WTC11 (cell line): ENCODE results near the gene DMBX1. TPM values are rescaled to one million over a fixed set of nuclear protein-coding genes. Genes with fewer than 3 reads are reported as not detected.

Experiments used
- ATAC-seq: fragments of 200-7000 bp; cut with Tn5 transposase; 2 replicates; pipeline ENCODE4 v1.10.0; 2021; ENCODE audit warnings: mild to moderate bottlenecking, moderate library complexity
- CTCF ChIA-PET: fragments of 300-600 bp; sonication (Branson Sonifier 250); formaldehyde crosslinking; loops from one replicate; lab custom pipeline; 2021; ENCODE audit warnings: antibody characterized with exemption; lab: Charles Lee
- POLR2A ChIA-PET: fragments of 350-600 bp; sonication (Branson Sonifier 250); formaldehyde crosslinking; loops from one replicate; lab custom pipeline; 2021; ENCODE audit warnings: antibody characterized with exemption; lab: Charles Lee
- DNase-seq: peaks from one replicate; pipeline ENCODE4 v3.0.0; 2021; ENCODE audit warnings: low spot score
- H3K27ac Mint-ChIP-seq: 2 replicates; pipeline ENCODE4 v1.8.0; 2021; ENCODE audit warnings: mixed read lengths
- H3K27me3 Mint-ChIP-seq: 2 replicates; pipeline ENCODE4 v1.8.0; 2021; ENCODE audit warnings: low read depth, mild to moderate bottlenecking, moderate library complexity, mixed read lengths
- H3K36me3 Mint-ChIP-seq: 2 replicates; pipeline ENCODE4 v1.8.0; 2021; ENCODE audit warnings: mixed read lengths
- H3K4me1 Mint-ChIP-seq: 2 replicates; pipeline ENCODE4 v1.8.0; 2022; ENCODE audit warnings: mixed read lengths
- H3K4me3 Mint-ChIP-seq: 2 replicates; pipeline ENCODE4 v1.8.0; 2021; ENCODE audit warnings: mild to moderate bottlenecking, moderate library complexity, mixed read lengths
- H3K9me3 Mint-ChIP-seq: 2 replicates; pipeline ENCODE4 v1.8.0; 2021; ENCODE audit warnings: mixed read lengths
- ATF1 ChIP-seq: sonication (generic); formaldehyde crosslinking; IDR thresholded peaks from 2 replicates; pipeline ENCODE4 v1.8.1; 2023; ENCODE audit warnings: mild to moderate bottlenecking, moderate library complexity, missing genetic modification reagents
- ATF3 ChIP-seq: sonication (generic); formaldehyde crosslinking; conservative IDR thresholded peaks from 2 replicates; pipeline ENCODE4 v1.8.1; 2022; ENCODE audit warnings: mild to moderate bottlenecking, missing genetic modification reagents
- CTCF ChIP-seq: fragments of 200-600 bp; IDR thresholded peaks from 2 replicates; pipeline ENCODE4 v1.8.0; 2022; ENCODE audit warnings: antibody characterized with exemption
- ELF4 ChIP-seq: sonication (generic); formaldehyde crosslinking; IDR thresholded peaks from 2 replicates; pipeline ENCODE4 v1.8.1; 2022; ENCODE audit warnings: low read depth, mild to moderate bottlenecking, moderate library complexity, missing genetic modification reagents
- EMX1 ChIP-seq: fragments of 250-450 bp; sonication (Bioruptor Pico); IDR thresholded peaks from 2 replicates; pipeline ENCODE4 v1.8.0; 2021; ENCODE audit warnings: mild to moderate bottlenecking
- FOXP4 ChIP-seq: sonication (generic); formaldehyde crosslinking; IDR thresholded peaks from 2 replicates; pipeline ENCODE4 v1.8.0; 2022; ENCODE audit warnings: mild to moderate bottlenecking, missing genetic modification reagents
- GABPB1 ChIP-seq: sonication (generic); formaldehyde crosslinking; IDR thresholded peaks from 2 replicates; pipeline ENCODE4 v1.8.1; 2023; ENCODE audit warnings: mild to moderate bottlenecking, missing genetic modification reagents
- GTF2I ChIP-seq: fragments of 250-450 bp; sonication (Bioruptor Pico); conservative IDR thresholded peaks from 2 replicates; pipeline ENCODE4 v1.4.0; 2021; ENCODE audit warnings: mild to moderate bottlenecking
- HMGXB4 ChIP-seq: sonication (generic); formaldehyde crosslinking; IDR thresholded peaks from 2 replicates; pipeline ENCODE4 v1.8.1; 2023; ENCODE audit warnings: mild to moderate bottlenecking, moderate library complexity, missing genetic modification reagents
- KAT7 ChIP-seq: sonication (generic); formaldehyde crosslinking; IDR thresholded peaks from 2 replicates; pipeline ENCODE4 v1.8.1; 2023; ENCODE audit warnings: missing genetic modification reagents, mild to moderate bottlenecking, borderline replicate concordance
- MAX ChIP-seq: sonication (generic); formaldehyde crosslinking; IDR thresholded peaks from 2 replicates; pipeline ENCODE4 v1.8.0; 2022; ENCODE audit warnings: mild to moderate bottlenecking, missing genetic modification reagents
- NFE2L1 ChIP-seq: sonication (generic); formaldehyde crosslinking; IDR thresholded peaks from 2 replicates; pipeline ENCODE4 v1.8.1; 2023; ENCODE audit warnings: missing genetic modification reagents
- NR2C2 ChIP-seq: sonication (generic); formaldehyde crosslinking; IDR thresholded peaks from 2 replicates; pipeline ENCODE4 v1.8.0; 2022; ENCODE audit warnings: mild to moderate bottlenecking, missing genetic modification reagents
- PRDM15 ChIP-seq: sonication (generic); formaldehyde crosslinking; IDR thresholded peaks from 2 replicates; pipeline ENCODE4 v1.8.0; 2022; ENCODE audit warnings: missing genetic modification reagents
- PRRX2 ChIP-seq: fragments of 250-450 bp; sonication (Bioruptor Pico); IDR thresholded peaks from 2 replicates; pipeline ENCODE4 v1.8.0; 2021; ENCODE audit warnings: mild to moderate bottlenecking
- RELA ChIP-seq: sonication (generic); formaldehyde crosslinking; IDR thresholded peaks from 2 replicates; pipeline ENCODE4 v1.8.1; 2022; ENCODE audit warnings: missing genetic modification reagents, mild to moderate bottlenecking, borderline replicate concordance
- SMAD3 ChIP-seq: sonication (generic); formaldehyde crosslinking; IDR thresholded peaks from 2 replicates; pipeline ENCODE4 v1.8.0; 2022; ENCODE audit warnings: missing genetic modification reagents, mild to moderate bottlenecking, borderline replicate concordance
- ZBTB21 ChIP-seq: sonication (generic); formaldehyde crosslinking; IDR thresholded peaks from 2 replicates; pipeline ENCODE4 v1.8.1; 2023; ENCODE audit warnings: mild to moderate bottlenecking, missing genetic modification reagents, borderline replicate concordance
- ZBTB43 ChIP-seq: sonication (generic); formaldehyde crosslinking; IDR thresholded peaks from 2 replicates; pipeline ENCODE4 v1.8.1; 2023; ENCODE audit warnings: mild to moderate bottlenecking, missing genetic modification reagents
- ZMAT4 ChIP-seq: fragments of 250-450 bp; sonication (Bioruptor Pico); IDR thresholded peaks from 2 replicates; pipeline ENCODE4 v1.9.0; 2021; ENCODE audit warnings: mild to moderate bottlenecking
- ZNF232 ChIP-seq: sonication (generic); formaldehyde crosslinking; IDR thresholded peaks from 2 replicates; pipeline ENCODE4 v1.8.0; 2022; ENCODE audit warnings: mild to moderate bottlenecking, missing genetic modification reagents
- total RNA-seq: library from RNA; stranded (reverse); gene quantifications from 3 replicates; pipeline ENCODE4 v1.2.3, GENCODE V29; 2021

DMBX1 gene
- total RNA-seq, 1 experiment from 2014 or later: 3.7 TPM

- H3K27me3 Mint-ChIP-seq: peaks cover 93% of the 10 kb centered on the region
- peaks cover 7% of the 10 kb centered on the region; the same call in 1 of the 2 replicates for H3K9me3 Mint-ChIP-seq
- no peak overlapping the region for H3K27ac Mint-ChIP-seq
- ATAC-seq (peak; percentile 69), DNase-seq (peak; percentile 81)
- POLR2A ChIA-PET: interaction anchor here (1.1 kb wide), 1 partner anchor 15 kb away, joined by 5 read pairs; no protein-coding TSS in a partner anchor
- CTCF ChIA-PET: interaction anchor here (0.5 to 10.6 kb wide), 43 partner anchors 10 to 193 kb away, joined by 3 to 190 read pairs (median 5); partner anchors contain the start of genes ATPAF1, DMBX1, KNCN and MKNK1
- TF ChIP-seq NFE2L1 (no peak), FOXP4 (CRISPR knock-in tag) (no peak), CTCF (peak; percentile 56), ELF4 (no peak), ATF1 (CRISPR knock-in tag) (no peak), HMGXB4 (CRISPR knock-in tag) (peak; percentile 83), SMAD3 (no peak), GTF2I (no peak), ZBTB43 (CRISPR knock-in tag) (no peak), ZBTB21 (CRISPR knock-in tag) (no peak), ATF3 (no peak), MAX (CRISPR knock-in tag) (no peak), ZNF232 (CRISPR knock-in tag) (no peak), PRRX2 (CRISPR knock-in tag) (no peak)
- peak overlapping the region; percentile 26; the same call in 1 of the 2 replicates for H3K4me3 Mint-ChIP-seq
- H3K36me3 Mint-ChIP-seq: no peaks in the 10 kb centered on the region
- peaks cover 25% of the 10 kb centered on the region for H3K4me1 Mint-ChIP-seq
Measured at GRCh38 chr1:46532498-46533178, 43.0 kb downstream of the DMBX1 start.

- Mint-ChIP-seq H3K4me1 (peaks cover 20% of the 10 kb centered on the region), H3K4me3 (peak overlapping the region; percentile 64), H3K27ac (no peak overlapping the region), H3K9me3 (peaks cover 7% of the 10 kb centered on the region; the same call in 1 of the 2 replicates), H3K36me3 (no peaks in the 10 kb centered on the region), H3K27me3 (peaks cover 93% of the 10 kb centered on the region)
- DNase-seq (peak; percentile 48), ATAC-seq (peak; percentile 50)
- ChIA-PET CTCF (interaction anchor here (0.5 to 10.6 kb wide), 42 partner anchors 11 to 192 kb away, joined by 3 to 190 read pairs (median 5); partner anchors contain the start of genes ATPAF1, DMBX1, KNCN and MKNK1), POLR2A (interaction anchor here (1.1 kb wide), 1 partner anchor 14 kb away, joined by 5 read pairs; no protein-coding TSS in a partner anchor)
- TF ChIP-seq ZMAT4: no peak
- TF ChIP-seq KAT7 (CRISPR knock-in tag): peak; percentile 67; the same call in 1 of the 2 replicates
- TF ChIP-seq GABPB1 (CRISPR knock-in tag): no peak
- TF ChIP-seq EMX1 (CRISPR knock-in tag): no peak
- no peak for TF ChIP-seq RELA (CRISPR knock-in tag)
- TF ChIP-seq NR2C2 (CRISPR knock-in tag): peak; percentile 49; the same call in 1 of the 2 replicates
- no peak for TF ChIP-seq PRDM15 (CRISPR knock-in tag)
Measured at GRCh38 chr1:46533179-46533864, 43.7 kb downstream of the DMBX1 start.
